ENCODE data around the gene VPS26B. TPM values are rescaled to one million over a fixed set of nuclear protein-coding genes. Genes with fewer than 3 reads are reported as not detected.
"Not testable (repeated sequence)": the region's sequence is repeated elsewhere in the genome, so short reads cannot be mapped to it uniquely, and the experiment has no call there.

VPS26B gene
- total RNA-seq, 2 donors from 2014 or later, result 36.6 to 40.7 TPM

DNA sequence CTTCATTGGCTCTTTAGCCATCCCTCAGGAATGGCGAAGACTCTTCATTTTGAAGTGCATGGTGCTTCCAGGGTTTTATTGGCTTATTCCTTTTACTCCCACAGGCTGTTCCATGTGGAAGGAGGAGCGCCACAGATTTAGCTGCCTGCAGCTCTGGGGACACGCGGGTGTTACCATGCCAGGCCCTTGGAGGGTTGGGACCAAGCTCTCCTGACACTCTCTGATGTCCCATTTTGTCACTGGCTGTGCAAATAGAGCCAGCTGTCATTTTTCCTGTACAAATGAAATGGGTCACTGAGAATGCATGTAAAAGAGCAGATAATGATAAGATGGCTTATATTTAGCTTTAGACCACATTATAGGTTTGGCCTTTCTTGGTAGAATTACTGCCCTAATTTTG lies 19.4 kb downstream of the VPS26B start:
- peaks cover 76% of the 10 kb centered on the region for H3K36me3 Mint-ChIP-seq (ENCODE audit: low read depth)
- H3K27me3 Mint-ChIP-seq, result no peaks in the 10 kb centered on the region
- H3K4me1 Mint-ChIP-seq, result peaks cover 7% of the 10 kb centered on the region
- no peak for ATAC-seq (replicated peaks)
- no peaks in the 10 kb centered on the region for H3K9me3 Mint-ChIP-seq
- peak overlapping the region; percentile 45 for H3K27ac Mint-ChIP-seq
- H3K4me3 Mint-ChIP-seq, result no peak overlapping the region

DNA sequence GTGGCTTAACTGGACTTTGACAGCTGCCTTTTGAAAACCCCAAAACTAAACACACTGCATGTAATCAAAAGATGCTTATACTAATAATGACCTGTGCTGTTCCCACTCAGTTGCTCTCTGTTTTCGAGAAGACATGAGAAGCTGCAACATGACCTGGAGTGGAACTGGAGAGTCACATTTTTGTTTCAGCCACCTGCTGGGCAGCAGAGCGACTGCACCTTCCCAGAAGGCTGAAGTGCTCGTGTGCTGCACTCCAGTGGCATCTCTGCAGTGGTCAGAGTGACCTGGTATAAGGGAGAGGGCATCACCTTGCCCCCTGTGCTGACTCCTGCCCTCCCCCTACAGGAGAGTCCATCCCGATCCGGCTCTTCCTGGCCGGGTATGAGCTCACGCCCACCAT lies 20.1 kb downstream of the VPS26B start:
- ATAC-seq (replicated peaks), result no peak
- Mint-ChIP-seq H3K4me3 (no peak overlapping the region), H3K36me3 (ENCODE audit: low read depth) (peaks cover 83% of the 10 kb centered on the region), H3K27ac (peak overlapping the region; percentile 20), H3K9me3 (no peaks in the 10 kb centered on the region), H3K4me1 (peaks cover 7% of the 10 kb centered on the region), H3K27me3 (no peaks in the 10 kb centered on the region)

DNA sequence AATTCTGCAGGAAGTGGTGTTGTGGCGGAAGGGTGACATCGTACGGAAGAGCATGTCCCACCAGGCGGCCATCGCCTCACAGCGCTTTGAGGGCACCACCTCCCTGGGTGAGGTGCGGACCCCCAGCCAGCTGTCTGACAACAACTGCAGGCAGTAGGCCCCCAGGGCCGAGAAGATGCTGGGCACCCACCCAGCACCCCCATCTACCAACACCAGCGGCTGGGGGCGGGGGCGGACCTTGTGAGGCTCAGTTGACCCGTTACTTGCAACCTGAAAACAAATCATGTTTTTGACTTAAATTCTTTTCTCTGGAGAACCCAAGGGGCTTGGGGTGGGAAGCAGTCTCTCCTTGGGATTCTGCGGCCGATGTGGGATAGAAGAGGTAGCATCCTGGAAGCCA lies 21.0 kb downstream of the VPS26B start:
- Mint-ChIP-seq H3K9me3 (no peaks in the 10 kb centered on the region), H3K27ac (no peak overlapping the region), H3K27me3 (no peaks in the 10 kb centered on the region), H3K4me3 (no peak overlapping the region), H3K36me3 (ENCODE audit: low read depth) (peaks cover 83% of the 10 kb centered on the region), H3K4me1 (peaks cover 7% of the 10 kb centered on the region)
- no peak for ATAC-seq (replicated peaks)

DNA sequence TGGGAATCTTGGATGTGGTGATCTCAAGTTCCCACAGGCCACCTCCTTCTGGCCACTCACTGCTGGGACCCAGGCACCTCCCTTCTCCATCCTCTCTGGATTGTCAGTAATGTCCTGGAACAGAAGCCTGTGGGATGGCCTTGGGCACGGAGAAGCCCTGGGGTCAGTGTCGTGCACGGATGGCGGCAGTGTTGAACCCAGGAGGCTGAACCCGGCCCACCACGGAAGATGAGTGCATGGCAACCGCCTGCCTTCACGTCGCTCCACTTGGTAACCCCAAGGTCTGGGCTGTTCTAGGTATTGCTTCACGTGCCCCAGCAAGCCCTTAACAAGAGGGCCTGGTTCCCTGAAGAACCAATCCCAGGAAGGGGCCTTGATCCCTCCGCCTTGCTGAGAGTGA lies 21.6 kb downstream of the VPS26B start:
- peaks cover 89% of the 10 kb centered on the region for H3K36me3 Mint-ChIP-seq (ENCODE audit: low read depth)
- H3K4me1 Mint-ChIP-seq, result peaks cover 7% of the 10 kb centered on the region
- no peak for ATAC-seq (replicated peaks)
- H3K9me3 Mint-ChIP-seq, result no peaks in the 10 kb centered on the region
- H3K4me3 Mint-ChIP-seq, result no peak overlapping the region
- H3K27me3 Mint-ChIP-seq, result no peaks in the 10 kb centered on the region
- no peak overlapping the region for H3K27ac Mint-ChIP-seq

DNA sequence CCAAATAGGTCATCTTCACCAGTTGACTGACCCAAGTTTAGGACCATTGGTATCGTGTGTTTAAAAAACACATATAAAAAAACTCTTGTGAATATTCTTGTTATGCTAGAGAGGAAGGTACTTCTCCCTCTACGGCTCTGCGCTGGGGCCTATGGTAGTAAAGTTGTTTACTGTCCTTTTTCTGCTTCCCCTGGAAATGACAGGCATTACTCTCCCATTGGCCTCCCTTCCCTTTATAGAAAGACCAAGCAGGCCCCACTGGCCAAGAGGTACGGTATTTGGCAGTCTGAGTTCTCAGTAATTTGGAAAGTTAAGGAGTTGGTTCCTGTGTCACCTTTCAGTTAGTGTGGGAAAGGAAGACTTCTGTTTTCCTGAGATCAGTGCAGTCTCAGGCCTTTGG lies 22.2 kb downstream of the VPS26B start:
- H3K27ac Mint-ChIP-seq, result peak overlapping the region; percentile 83
- no peak for ATAC-seq (replicated peaks)
- H3K27me3 Mint-ChIP-seq, result no peaks in the 10 kb centered on the region
- peaks cover 94% of the 10 kb centered on the region for H3K36me3 Mint-ChIP-seq (ENCODE audit: low read depth)
- no peak overlapping the region for H3K4me3 Mint-ChIP-seq
- H3K9me3 Mint-ChIP-seq, result no peaks in the 10 kb centered on the region
- peaks cover 7% of the 10 kb centered on the region for H3K4me1 Mint-ChIP-seq

DNA sequence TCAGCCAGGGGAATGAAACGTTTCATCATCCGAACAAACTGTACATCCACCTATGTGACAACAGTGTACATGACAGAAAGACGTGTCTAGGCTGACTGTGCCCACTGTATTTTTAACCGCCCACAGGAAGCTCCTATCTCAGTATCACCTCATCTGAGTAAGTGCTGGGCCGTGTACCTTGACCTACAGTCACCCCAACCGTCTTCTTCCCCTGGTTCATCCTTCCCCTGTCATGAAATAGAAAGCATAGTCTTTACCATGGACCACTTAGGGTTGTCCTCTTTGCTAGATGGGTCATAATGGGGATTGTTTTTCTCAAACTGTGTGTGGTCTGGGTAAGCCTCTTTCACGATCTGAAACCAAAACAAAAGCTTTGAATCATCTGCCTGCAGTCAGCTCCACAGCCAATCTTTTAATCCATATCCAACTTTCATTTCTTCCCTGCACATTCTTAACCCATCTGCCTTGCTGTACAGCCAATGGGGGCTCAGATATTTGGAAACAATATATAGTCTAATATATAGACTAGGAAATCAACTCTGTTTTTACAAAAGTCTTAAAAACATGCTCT lies 24.5 kb downstream of the VPS26B start:
- Mint-ChIP-seq H3K4me3 (peak overlapping the region; percentile 47), H3K27me3 (no peaks in the 10 kb centered on the region)

DNA sequence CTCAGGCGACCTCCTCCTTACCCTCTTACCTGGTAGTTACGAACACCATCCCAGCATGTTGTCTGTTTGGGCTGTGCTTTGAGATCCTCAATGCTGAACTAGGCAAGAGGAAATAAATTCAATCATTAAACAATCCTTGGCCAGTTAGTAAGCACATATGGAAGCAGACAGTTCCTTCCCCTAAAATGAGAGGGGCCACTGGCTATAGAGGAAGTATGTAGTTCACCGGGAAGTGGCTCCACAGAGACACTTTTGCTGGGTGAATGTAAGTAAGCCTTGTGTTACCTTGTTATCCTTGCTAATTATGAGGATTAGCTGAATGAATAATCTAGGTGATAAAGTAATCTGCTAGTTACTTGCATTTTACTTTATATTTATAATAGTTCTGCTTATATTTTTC lies 25.8 kb downstream of the VPS26B start:
- no peak for ATAC-seq (replicated peaks)
- H3K36me3 Mint-ChIP-seq (ENCODE audit: low read depth), result peaks cover 64% of the 10 kb centered on the region
- no peak overlapping the region for H3K4me3 Mint-ChIP-seq
- peaks cover 17% of the 10 kb centered on the region for H3K4me1 Mint-ChIP-seq
- no peak overlapping the region for H3K27ac Mint-ChIP-seq
- no peaks in the 10 kb centered on the region for H3K27me3 Mint-ChIP-seq
- no peaks in the 10 kb centered on the region for H3K9me3 Mint-ChIP-seq

More for the DNA sequence above, 24.5 kb downstream of the VPS26B start:
- Mint-ChIP-seq H3K36me3 (ENCODE audit: low read depth) (peaks cover 75% of the 10 kb centered on the region), H3K4me1 (peaks cover 12% of the 10 kb centered on the region), H3K27ac (peak overlapping the region; percentile 83), H3K9me3 (no peaks in the 10 kb centered on the region)
- ATAC-seq (replicated peaks), result peak; percentile 71

DNA sequence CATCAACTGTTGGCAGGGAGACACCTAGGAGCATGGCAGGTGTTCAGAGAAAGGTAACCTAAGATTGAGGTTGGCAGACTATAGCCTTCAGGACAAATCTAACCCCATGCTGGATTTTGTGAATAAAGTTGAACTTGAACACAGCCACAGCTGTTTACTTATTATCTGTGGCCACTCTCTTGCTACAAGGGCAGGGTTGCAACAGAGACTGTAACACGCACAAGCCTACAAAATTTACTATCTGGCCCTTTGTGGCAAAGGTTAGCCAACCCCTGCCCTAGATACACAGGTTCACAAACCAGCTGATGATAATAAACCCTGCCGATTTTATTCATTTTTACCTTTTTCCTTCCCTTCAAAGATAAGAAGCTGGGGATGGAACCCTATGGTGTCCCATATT lies 26.2 kb downstream of the VPS26B start:
- Mint-ChIP-seq H3K4me3 (no peak overlapping the region), H3K27ac (no peak overlapping the region), H3K27me3 (no peaks in the 10 kb centered on the region), H3K36me3 (ENCODE audit: low read depth) (peaks cover 62% of the 10 kb centered on the region), H3K9me3 (no peaks in the 10 kb centered on the region), H3K4me1 (peaks cover 17% of the 10 kb centered on the region)
- no peak for ATAC-seq (replicated peaks)

DNA sequence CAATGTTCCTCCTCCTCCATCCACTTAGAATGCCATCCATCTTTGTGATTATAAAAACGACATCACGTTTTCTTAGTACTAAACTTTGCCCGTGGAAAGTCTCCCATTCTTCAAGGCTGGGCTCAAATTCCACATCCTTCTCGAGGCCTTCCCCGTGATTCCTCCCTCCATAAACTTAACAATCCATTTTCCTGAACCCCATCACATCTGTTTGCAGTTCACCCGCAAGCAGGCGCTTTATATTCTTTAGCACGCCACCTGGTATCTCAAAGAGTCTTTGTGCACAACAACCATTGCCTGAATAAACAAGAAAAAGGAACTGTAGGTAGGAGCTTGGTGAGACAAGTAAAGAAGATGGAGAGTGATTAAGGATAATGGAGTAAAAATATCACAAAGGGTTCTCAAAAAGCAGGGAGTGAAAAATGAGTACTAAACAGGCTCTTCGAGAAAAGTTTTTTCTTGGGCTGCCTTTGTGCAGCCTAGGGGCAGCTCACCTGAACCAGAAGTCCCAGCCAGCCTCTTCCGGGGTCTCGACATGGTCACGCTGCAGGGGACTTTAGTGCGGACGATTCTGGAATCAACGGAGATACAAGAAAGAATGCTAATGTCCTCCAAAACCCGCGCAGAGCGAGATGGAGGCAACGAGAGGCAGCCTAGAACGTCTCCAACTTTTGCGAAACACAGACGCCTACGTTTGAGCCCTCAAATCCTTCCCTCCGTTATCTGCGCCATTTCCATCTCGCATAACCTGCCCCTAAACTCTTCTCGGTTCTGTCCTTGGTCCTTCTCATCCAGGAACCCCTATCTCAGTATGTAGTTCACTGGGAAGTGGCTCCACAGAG lies 28.1 kb downstream of the VPS26B start:
- Mint-ChIP-seq H3K4me3 (peak overlapping the region; percentile 98), H3K9me3 (no peaks in the 10 kb centered on the region), H3K36me3 (ENCODE audit: low read depth) (peaks cover 43% of the 10 kb centered on the region), H3K27me3 (no peaks in the 10 kb centered on the region), H3K4me1 (peaks cover 17% of the 10 kb centered on the region), H3K27ac (peak overlapping the region; percentile 92)
- peak; percentile 14 for ATAC-seq (replicated peaks)

DNA sequence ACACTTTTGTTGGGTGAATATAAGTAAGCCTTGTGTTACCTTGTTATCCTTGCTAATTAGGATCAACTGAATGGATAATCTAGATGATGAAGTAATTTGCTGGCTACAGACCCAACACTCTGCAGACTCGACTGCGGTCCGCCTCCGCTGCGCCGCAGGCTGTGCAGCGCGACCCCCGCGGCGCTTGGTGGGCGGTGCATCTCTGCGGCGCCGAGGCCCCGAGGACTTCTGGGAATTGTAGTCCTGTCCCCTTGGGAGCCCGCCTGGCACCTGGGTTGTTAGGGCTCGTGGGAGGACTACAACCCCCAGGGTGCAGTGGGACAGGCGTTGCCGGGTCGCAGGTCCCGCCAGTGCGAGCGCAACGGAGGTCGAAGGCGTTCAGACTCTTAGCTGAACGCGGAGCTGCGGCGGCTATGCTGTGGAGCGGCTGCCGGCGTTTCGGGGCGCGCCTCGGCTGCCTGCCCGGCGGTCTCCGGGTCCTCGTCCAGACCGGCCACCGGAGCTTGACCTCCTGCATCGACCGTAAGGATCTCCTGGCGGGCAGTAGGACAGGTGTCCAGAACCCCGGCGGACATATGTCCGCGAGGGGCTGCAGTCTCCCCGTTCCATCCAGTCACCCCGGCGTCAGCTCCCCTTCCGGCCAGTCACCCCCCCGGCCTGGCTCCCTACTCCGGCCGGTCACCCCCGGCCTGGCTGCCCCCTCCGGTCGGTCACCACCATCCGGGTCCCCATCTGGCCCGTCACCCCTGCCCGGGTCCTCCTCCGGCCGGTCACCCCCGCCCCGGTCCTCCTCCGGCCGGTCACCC lies 28.9 kb downstream of the VPS26B start, which contains the start of the genes ACAD8 and THYN1:
Gene ACAD8, plus strand, starts transcription at position 381 of the 806 bp plus-strand sequence. Its CDS starts 33 bp downstream, at position 414.
Gene THYN1, minus strand, starts transcription at position 165 of the 806 bp plus-strand sequence. CDS start 470 bp downstream, outside the sequence.
- Mint-ChIP-seq H3K4me1 (peaks cover 18% of the 10 kb centered on the region), H3K27ac (peak within 1 kb of the TSS; percentile 92), H3K36me3 (ENCODE audit: low read depth) (peaks cover 41% of the 10 kb centered on the region), H3K27me3 (no peaks in the 10 kb centered on the region), H3K4me3 (peak within 1 kb of the TSS; percentile 98), H3K9me3 (no peaks in the 10 kb centered on the region)
- ATAC-seq (replicated peaks), result peak; percentile 96

DNA sequence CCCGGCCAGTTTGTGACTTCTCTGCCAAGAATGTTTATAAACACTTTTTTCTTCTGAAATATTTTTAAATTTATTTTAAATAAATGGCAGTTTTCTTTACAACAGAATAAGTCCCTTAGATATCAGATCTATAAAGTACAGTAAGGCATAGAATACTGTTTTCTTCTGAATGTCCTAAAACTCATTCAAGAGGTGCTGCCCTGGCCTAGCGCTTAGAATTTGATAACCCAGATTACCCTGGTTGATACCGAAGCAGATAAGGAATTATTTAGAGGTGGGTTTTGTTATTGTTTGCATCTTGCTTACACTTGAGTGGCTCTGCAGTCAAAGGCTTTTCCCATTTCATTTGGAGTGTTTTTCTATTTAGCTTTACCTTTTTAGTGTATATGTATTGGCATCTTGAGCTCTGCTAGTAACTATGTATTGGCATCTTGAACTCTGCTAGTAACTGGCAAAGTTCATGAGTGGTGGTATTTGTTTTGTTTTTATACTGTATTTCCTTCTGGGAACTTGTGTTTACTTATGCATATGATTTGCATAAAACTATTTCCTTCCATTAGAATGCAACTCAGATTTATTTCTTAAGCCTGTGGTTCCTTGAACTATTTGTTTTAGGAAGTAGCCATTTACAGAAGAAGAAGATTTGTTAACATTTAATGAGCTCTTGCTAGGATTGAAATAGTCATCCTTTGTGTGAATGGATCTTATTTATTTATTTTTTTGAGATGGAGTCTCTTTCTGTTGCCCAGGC lies 30.1 kb downstream of the VPS26B start:
- no peak for ATAC-seq (replicated peaks)
- peaks cover 14% of the 10 kb centered on the region for H3K4me1 Mint-ChIP-seq
- peak overlapping the region; percentile 68 for H3K27ac Mint-ChIP-seq
- peaks cover 41% of the 10 kb centered on the region for H3K36me3 Mint-ChIP-seq (ENCODE audit: low read depth)
- H3K4me3 Mint-ChIP-seq, result peak overlapping the region; percentile 98
- no peaks in the 10 kb centered on the region for H3K9me3 Mint-ChIP-seq
- H3K27me3 Mint-ChIP-seq, result no peaks in the 10 kb centered on the region

DNA sequence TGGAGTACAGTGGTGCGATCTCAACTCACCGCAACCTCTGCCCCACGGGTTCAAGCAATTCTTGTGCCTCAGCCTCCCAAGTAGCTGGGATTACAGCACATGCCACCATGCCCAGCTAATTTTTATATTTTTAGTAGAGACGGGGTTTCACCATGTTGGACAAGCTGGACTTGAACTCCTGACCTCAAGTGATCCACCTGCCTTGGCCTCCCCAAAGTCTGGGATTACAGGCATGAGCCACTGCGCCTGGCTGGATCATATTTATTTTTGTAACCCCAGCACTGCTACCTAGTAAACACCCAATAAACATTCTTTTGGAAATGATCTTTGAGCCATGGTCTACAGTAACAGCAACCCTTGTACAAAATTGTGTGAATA lies 30.7 kb downstream of the VPS26B start:
- peaks cover 41% of the 10 kb centered on the region for H3K36me3 Mint-ChIP-seq (ENCODE audit: low read depth)
- H3K27me3 Mint-ChIP-seq; H3K9me3 Mint-ChIP-seq; ATAC-seq (replicated peaks); H3K27ac Mint-ChIP-seq: not testable (repeated sequence)
- peak overlapping the region; percentile 98 for H3K4me3 Mint-ChIP-seq
- H3K4me1 Mint-ChIP-seq, result peaks cover 14% of the 10 kb centered on the region

DNA sequence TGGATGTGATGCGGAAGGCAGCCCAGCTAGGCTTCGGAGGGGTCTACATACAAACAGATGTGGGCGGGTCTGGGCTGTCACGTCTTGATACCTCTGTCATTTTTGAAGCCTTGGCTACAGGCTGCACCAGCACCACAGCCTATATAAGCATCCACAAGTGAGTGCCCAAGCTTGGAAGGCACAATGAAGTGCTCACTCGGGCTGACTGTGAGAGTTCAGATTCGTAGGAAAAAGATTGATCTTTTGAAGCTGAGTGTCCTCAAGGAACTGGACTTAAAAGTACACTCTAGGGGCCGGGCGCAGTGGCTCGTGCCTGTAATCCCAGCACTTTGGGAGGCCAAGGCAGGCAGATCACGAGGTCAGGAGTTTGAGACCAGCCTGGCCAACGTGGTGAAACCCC lies 32.6 kb downstream of the VPS26B start:
- no peaks in the 10 kb centered on the region for H3K27me3 Mint-ChIP-seq
- ATAC-seq (replicated peaks), result no peak
- peaks cover 34% of the 10 kb centered on the region for H3K36me3 Mint-ChIP-seq (ENCODE audit: low read depth)
- H3K4me3 Mint-ChIP-seq, result no peak overlapping the region
- no peak overlapping the region for H3K27ac Mint-ChIP-seq
- H3K4me1 Mint-ChIP-seq, result peaks cover 14% of the 10 kb centered on the region
- H3K9me3 Mint-ChIP-seq, result no peaks in the 10 kb centered on the region

DNA sequence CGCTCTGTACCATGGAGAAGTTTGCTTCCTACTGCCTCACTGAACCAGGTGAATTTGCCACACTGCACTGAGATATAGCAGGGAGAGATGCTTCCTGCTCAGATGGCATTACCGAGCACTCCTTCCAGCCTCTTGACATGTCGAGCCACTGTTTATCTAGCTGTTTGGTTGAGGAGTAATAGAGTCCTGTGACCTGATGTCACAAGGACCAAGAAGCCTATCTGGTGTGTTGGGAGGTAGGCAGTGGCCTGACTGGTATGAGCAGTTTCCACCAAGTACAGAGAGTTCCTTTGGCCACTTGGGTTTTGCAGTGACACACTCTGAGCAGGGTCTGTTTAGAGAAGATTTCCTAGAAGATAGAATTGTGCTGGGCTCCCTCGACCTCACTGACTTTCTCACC lies 34.1 kb downstream of the VPS26B start:
- Mint-ChIP-seq H3K9me3 (no peaks in the 10 kb centered on the region), H3K27ac (peak overlapping the region; percentile 18), H3K36me3 (ENCODE audit: low read depth) (peaks cover 49% of the 10 kb centered on the region)

More for the DNA sequence above, 34.1 kb downstream of the VPS26B start:
- Mint-ChIP-seq H3K27me3 (no peaks in the 10 kb centered on the region), H3K4me1 (peaks cover 9% of the 10 kb centered on the region), H3K4me3 (no peak overlapping the region)
- ATAC-seq (replicated peaks), result no peak

Measured in activated T-helper 17 cell treated with anti-CD3 and anti-CD28 coated beads, Interleukin-2, amount 50 U/mL, for 72 hours (primary cell).